ENCODE data around the gene MYO1D.
"Not testable (repeated sequence)": the region's sequence is repeated elsewhere in the genome, so short reads cannot be mapped to it uniquely, and the experiment has no call there.

MYO1D gene

GRCh38 chr17:32899236-32900013 is 22.5 kb upstream of the MYO1D start:
- no peak overlapping the region for H3K4me3 ChIP-seq (ENCODE audit: low read length)
- DNase-seq (ENCODE audit: low read depth, low spot score) = no peak

- DNase-seq (ENCODE audit: low read depth, low spot score) = no peak
- H3K4me3 ChIP-seq (ENCODE audit: low read length) = no peak overlapping the region
Measured at GRCh38 chr17:32896647-32897258, 19.8 kb upstream of the MYO1D start.

DNA sequence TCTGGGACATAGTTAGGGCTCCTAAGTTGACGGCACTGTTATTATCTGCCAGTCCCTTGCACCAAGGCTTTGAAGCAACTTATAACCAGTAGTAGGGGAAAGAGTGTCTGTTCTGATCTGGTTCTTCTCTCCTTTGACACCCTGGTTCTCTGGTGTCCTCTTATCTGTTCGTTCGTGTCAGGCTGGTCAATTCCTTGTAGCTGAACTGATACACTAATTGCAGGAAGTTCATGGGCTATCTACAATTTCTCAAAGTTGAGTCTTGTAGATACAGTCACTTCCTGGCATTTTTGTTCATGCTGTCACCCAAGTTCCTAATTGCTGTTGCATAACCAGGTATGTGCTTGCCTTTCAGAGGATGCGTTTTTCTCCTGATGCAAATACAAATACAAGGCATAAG is 17.3 kb upstream of the MYO1D start:
- no peak for DNase-seq (ENCODE audit: low read depth, low spot score)

GRCh38 chr17:32887410-32887809 is 10.5 kb upstream of the MYO1D start:
- DNase-seq (ENCODE audit: low read depth, low spot score); H3K4me3 ChIP-seq (ENCODE audit: low read length): not testable (repeated sequence)

More for the DNA sequence above, 17.3 kb upstream of the MYO1D start:
- no peak overlapping the region for H3K4me3 ChIP-seq (ENCODE audit: low read length)

- DNase-seq (ENCODE audit: low read depth, low spot score); H3K4me3 ChIP-seq (ENCODE audit: low read length): not testable (repeated sequence)
Measured at GRCh38 chr17:32886951-32887350, 10.0 kb upstream of the MYO1D start.

GRCh38 chr17:32882734-32883133 is 5.8 kb upstream of the MYO1D start:
- no peak overlapping the region for H3K4me3 ChIP-seq (ENCODE audit: low read length)
- no peak for DNase-seq (ENCODE audit: low read depth, low spot score)

- no peak overlapping the region for H3K4me3 ChIP-seq (ENCODE audit: low read length)
- DNase-seq (ENCODE audit: low read depth, low spot score) = no peak
Measured at GRCh38 chr17:32882029-32882428, 5.1 kb upstream of the MYO1D start.

DNA sequence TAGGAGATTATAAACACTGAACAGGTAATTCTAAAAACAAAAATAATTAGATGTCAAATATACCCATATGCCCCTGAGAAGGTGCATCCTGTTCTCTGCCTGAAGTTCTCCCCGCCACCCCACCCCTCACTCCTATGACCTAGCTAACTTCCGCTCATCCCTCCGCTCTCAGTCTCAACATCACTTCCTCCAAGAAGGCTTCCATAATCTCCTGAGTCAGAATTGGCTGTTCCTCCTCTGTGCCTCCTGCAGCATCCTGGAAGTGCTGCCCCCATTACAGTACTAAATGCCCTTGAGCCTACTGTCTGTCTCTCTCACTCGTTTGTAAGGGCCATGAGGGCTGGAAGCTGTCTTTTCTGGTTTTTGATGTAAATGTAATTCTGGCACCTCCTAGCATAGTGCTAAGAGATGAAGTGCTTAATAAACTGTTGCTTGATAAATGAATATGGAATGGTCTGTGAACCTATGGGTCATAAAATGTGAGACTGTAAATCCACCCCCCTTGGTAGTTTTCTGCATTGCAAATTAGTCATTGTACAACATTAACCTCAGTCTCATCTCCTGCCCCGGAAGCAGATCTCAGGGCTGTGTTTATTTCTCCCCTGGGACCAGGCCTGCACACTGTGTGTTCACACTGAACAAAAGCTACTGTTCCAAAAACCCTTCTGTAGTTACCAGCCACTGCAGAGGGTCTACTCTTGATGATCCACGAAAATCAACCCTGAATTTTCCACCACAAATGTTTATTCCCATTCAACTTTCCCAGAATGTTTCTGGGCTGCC is 3.9 kb upstream of the MYO1D start:
- no peak overlapping the region for H3K4me3 ChIP-seq (ENCODE audit: low read length)
- DNase-seq (ENCODE audit: low read depth, low spot score) = no peak

DNA sequence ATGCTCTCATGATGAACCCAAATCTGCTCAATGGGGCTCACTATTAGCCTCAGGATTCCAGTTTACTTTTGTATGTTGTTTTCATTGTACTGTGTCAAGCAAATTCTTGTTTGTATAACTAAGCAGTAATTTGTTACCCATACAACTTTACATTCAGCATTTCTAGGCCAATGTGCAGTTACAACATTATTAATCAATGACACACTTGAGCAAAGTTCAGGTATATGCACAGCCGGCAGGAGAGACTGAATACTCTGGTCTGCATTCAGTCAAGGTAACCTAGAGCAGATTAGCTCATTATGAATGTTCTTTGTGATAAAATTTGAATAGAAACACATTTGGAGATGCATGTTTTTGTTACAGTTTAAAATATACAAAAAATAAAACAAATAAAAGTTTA is 2.2 kb upstream of the MYO1D start:
- DNase-seq (ENCODE audit: low read depth, low spot score) = no peak
- H3K4me3 ChIP-seq (ENCODE audit: low read length) = no peak overlapping the region

- no peak for DNase-seq (ENCODE audit: low read depth, low spot score)
- H3K4me3 ChIP-seq (ENCODE audit: low read length) = no peak overlapping the region
Measured at GRCh38 chr17:32878211-32878610, 1.3 kb upstream of the MYO1D start.

DNA sequence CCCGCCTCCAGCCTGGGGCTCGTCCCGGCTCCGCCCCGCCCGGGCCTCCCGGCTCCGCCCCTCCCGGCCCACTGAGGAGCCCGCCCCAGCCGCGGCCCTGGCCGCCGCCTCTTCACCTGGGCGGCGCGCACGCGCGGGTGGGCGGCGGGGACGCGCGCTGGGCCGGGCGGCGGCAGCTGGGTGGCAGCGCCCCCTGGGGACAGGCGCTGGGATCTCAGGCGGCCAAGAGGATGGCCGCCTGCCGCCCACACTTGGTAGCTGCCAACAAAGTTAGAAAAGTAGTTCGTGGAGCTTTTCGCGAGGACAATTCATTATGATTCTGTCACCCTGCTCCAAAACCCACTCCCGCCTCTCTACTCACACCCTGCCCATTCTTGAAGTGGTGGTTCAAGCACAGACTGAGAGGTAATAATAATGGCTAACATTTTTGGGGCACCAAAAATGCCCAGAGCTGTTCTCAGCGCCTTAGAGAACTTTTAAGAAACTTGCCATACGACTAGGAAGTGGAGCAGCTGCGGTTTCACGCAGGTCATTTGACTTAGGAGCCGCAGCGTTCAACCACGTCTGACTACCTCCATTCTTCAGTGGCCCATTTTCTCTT is 340 bp upstream of the MYO1D start:
- peak; percentile 67 for DNase-seq (ENCODE audit: low read depth, low spot score)
- H3K4me3 ChIP-seq (ENCODE audit: low read length) = peak overlapping the region; percentile 60

GRCh38 chr17:32875923-32876416 is 954 bp downstream of the MYO1D start:
- peak overlapping the region; percentile 60 for H3K4me3 ChIP-seq (ENCODE audit: low read length)
- no peak for DNase-seq (ENCODE audit: low read depth, low spot score)

DNA sequence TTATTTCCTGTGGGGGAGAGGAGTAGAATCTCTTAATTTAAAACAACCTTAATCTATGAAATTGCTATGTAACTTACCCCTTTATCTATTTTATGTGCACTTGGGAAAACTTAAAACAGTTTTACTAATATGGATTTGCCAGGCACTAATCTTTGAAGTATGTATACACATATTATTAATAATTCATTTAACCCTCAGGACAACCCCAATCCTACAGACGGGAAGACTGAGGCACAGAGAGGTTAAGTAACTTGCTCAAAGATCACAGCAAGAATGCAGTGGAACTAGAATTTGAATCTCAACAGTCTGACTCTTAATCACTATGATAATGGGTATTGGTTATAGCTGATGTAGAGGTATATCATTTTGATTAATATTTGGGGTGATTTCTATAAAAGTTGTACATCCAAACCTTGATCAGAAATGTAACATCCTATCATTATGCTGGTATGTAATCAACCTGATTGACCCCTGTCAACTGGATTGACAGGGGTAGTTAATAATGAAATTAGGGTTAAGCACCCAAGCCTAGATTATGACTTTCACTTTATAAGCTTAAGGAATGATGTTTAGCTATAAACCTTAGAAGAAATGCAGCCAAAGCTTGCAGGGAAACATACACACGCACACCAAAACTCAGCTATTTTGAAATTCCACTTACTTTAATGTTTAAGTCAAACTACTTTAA is 1.6 kb downstream of the MYO1D start:
- H3K4me3 ChIP-seq (ENCODE audit: low read length) = no peak overlapping the region
- no peak for DNase-seq (ENCODE audit: low read depth, low spot score)

DNA sequence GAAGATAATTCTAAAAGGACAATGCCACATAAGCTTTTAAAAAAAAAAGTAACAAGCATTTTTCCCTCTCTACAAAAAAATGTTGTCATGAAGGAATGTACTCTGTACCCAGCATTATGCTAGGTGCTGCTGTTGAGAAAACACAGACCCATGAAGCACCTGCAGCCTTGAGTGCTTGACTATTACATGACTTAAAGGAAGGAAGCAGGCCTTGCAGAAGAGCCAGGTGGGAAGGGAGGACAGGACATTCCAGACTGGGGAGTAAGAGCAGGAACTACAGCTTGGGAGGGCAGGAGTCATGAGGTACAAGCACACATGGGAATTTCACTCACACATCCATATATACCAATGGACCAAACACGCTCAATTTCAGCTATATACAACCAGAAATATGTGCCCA is 3.8 kb downstream of the MYO1D start:
- DNase-seq (ENCODE audit: low read depth, low spot score) = no peak

GRCh38 chr17:32871746-32872145 is 5.2 kb downstream of the MYO1D start:
- no peak for DNase-seq (ENCODE audit: low read depth, low spot score)

More for the DNA sequence above, 3.8 kb downstream of the MYO1D start:
- H3K4me3 ChIP-seq (ENCODE audit: low read length) = no peak overlapping the region

GRCh38 chr17:32870969-32871368 is 6.0 kb downstream of the MYO1D start:
- no peak overlapping the region for H3K4me3 ChIP-seq (ENCODE audit: low read length)
- DNase-seq (ENCODE audit: low read depth, low spot score) = no peak

More at GRCh38 chr17:32871746-32872145, 5.2 kb downstream of the MYO1D start:
- H3K4me3 ChIP-seq (ENCODE audit: low read length) = no peak overlapping the region

- DNase-seq (ENCODE audit: low read depth, low spot score) = no peak
Measured at GRCh38 chr17:32870027-32870670, 6.8 kb downstream of the MYO1D start.

GRCh38 chr17:32869345-32870026 is 7.4 kb downstream of the MYO1D start:
- DNase-seq (ENCODE audit: low read depth, low spot score) = no peak
- no peak overlapping the region for H3K4me3 ChIP-seq (ENCODE audit: low read length)

More at GRCh38 chr17:32870027-32870670, 6.8 kb downstream of the MYO1D start:
- no peak overlapping the region for H3K4me3 ChIP-seq (ENCODE audit: low read length)
